Uterus (tissue), 4 donors: ENCODE measurements around the gene PTPRD. TPM values are rescaled to one million over a fixed set of nuclear protein-coding genes. Genes with fewer than 3 reads are reported as not detected.

Experiments used
- DNase-seq, 2 donors: peaks; one replicate each; pipeline ENCODE4 v3.0.0-alpha.2; 2019 to 2020
- H3K27ac ChIP-seq, 2 donors: fragments of 200-600 bp; sonication (generic); 1 replicate in 1 of 2; 2 replicates in 1 of 2; pipeline ENCODE4 v1.5.1; 2016 to 2018
- H3K27me3 ChIP-seq, 2 donors: fragments of 200-600 bp; sonication (generic); one replicate each; pipeline ENCODE4 v1.5.1; 2018 to 2019; ENCODE audit warnings: control low read depth in 1 of 2
- H3K36me3 ChIP-seq, 2 donors: fragments of 200-600 bp; sonication (generic); one replicate each; pipeline ENCODE4 v1.5.1; 2019; ENCODE audit warnings: control low read depth in 1 of 2
- H3K4me1 ChIP-seq, 2 donors: fragments of 200-600 bp; sonication (generic); one replicate each; pipeline ENCODE4 v1.5.1; 2018 to 2019; ENCODE audit warnings: control low read depth in 1 of 2
- H3K4me3 ChIP-seq, 2 donors: fragments of 200-600 bp; sonication (generic); 1 replicate in 1 of 2; 2 replicates in 1 of 2; pipeline ENCODE4 v1.5.1; 2018 to 2019; ENCODE audit warnings: mild to moderate bottlenecking in 1 of 2
- H3K9me3 ChIP-seq, 2 donors: fragments of 200-600 bp; sonication (generic); one replicate each; pipeline ENCODE4 v1.5.1; 2019; ENCODE audit warnings: control low read depth in 1 of 2
- CTCF ChIP-seq, 4 experiments: fragments of 200-600 bp in 2 of 4; fragments of 450-650 bp in 2 of 4; sonication (generic) in 2 of 4; IDR thresholded peaks; one replicate each; pipeline ENCODE4 v1.5.1; 2016 to 2019; ENCODE audit warnings: antibody characterized with exemption in 4 of 4, mild to moderate bottlenecking in 2 of 4, moderate library complexity in 1 of 4
- POLR2A ChIP-seq, 2 donors: fragments of 450-650 bp; IDR thresholded peaks; one replicate each; pipeline ENCODE4 v1.6.1; 2016; ENCODE audit warnings: antibody characterized with exemption in 2 of 2, mild to moderate bottlenecking in 1 of 2, moderate library complexity in 1 of 2
- intact Hi-C: fragments of 100-400 bp; cut with DNase I; formaldehyde crosslinking; loops from one replicate; pipeline ENCODE4 v1.15.1; 2023; ENCODE audit warnings: low total_unique reads
- total RNA-seq, 4 donors: library from RNA; depleted of rRNA in 3 of 4; stranded (reverse); fragments of >200 nt in 3 of 4; gene quantifications; one replicate each; pipeline versions ENCODE4 v1.1.0 to v1.2.4, GENCODE V29; 2014 to 2023
- donor health status: DM: yes; HTN: yes; CAD: no.

Gene PTPRD
- total RNA-seq, 4 donors from 2014 or later, result 1.2 to 136 (median 26.4) TPM

GRCh38 chr9:8958358-8958757 lies 1654.4 kb downstream of the PTPRD start:
- Histone ChIP-seq H3K36me3 (no peaks in the 10 kb centered on the region), H3K4me3 (no peak overlapping the region), H3K27me3 (no peaks in the 10 kb centered on the region), H3K9me3 (no peaks in the 10 kb centered on the region), H3K4me1 (no peaks in the 10 kb centered on the region), H3K27ac (no peak overlapping the region)
- intact Hi-C loops, result no loop called here
- no peak for DNase-seq
- no peak for TF ChIP-seq CTCF (IDR thresholded peaks at IDR 0.05)
- TF ChIP-seq POLR2A (IDR thresholded peaks at IDR 0.05), result no peak

GRCh38 chr9:8955315-8955714 lies 1657.5 kb downstream of the PTPRD start:
- Histone ChIP-seq H3K27ac (no peak overlapping the region), H3K4me3 (no peak overlapping the region), H3K27me3 (no peaks in the 10 kb centered on the region), H3K9me3 (no peaks in the 10 kb centered on the region), H3K4me1 (no peaks in the 10 kb centered on the region), H3K36me3 (no peaks in the 10 kb centered on the region)
- TF ChIP-seq POLR2A (IDR thresholded peaks at IDR 0.05), result no peak
- TF ChIP-seq CTCF (IDR thresholded peaks at IDR 0.05), result no peak
- no peak for DNase-seq
- intact Hi-C loops, result no loop called here

- Histone ChIP-seq H3K36me3 (no peaks in the 10 kb centered on the region), H3K9me3 (no peaks in the 10 kb centered on the region), H3K27me3 (no peaks in the 10 kb centered on the region), H3K27ac (no peak overlapping the region), H3K4me1 (no peaks in the 10 kb centered on the region), H3K4me3 (no peak overlapping the region)
- DNase-seq, result no peak
- TF ChIP-seq CTCF (IDR thresholded peaks at IDR 0.05) (no peak), POLR2A (IDR thresholded peaks at IDR 0.05) (no peak)
- intact Hi-C loops, result no loop called here
Measured at GRCh38 chr9:8946461-8946860, 1666.3 kb downstream of the PTPRD start.

GRCh38 chr9:8943392-8943791 lies 1669.4 kb downstream of the PTPRD start:
- Histone ChIP-seq H3K27ac (no peak overlapping the region), H3K4me3 (no peak overlapping the region), H3K4me1 (no peaks in the 10 kb centered on the region), H3K9me3 (no peaks in the 10 kb centered on the region), H3K36me3 (no peaks in the 10 kb centered on the region), H3K27me3 (no peaks in the 10 kb centered on the region)
- intact Hi-C loops, result no loop called here
- no peak for DNase-seq
- TF ChIP-seq POLR2A (IDR thresholded peaks at IDR 0.05), result no peak
- TF ChIP-seq CTCF (IDR thresholded peaks at IDR 0.05), result no peak

GRCh38 chr9:8940650-8941049 lies 1672.2 kb downstream of the PTPRD start:
- intact Hi-C loops, result no loop called here
- no peak overlapping the region for H3K4me3 ChIP-seq
- H3K9me3 ChIP-seq, result no peaks in the 10 kb centered on the region
- H3K27ac ChIP-seq, result no peak overlapping the region
- H3K4me1 ChIP-seq, result no peaks in the 10 kb centered on the region
- no peak for TF ChIP-seq CTCF (IDR thresholded peaks at IDR 0.05)
- TF ChIP-seq POLR2A (IDR thresholded peaks at IDR 0.05), result no peak
- no peaks in the 10 kb centered on the region for H3K27me3 ChIP-seq
- H3K36me3 ChIP-seq, result no peaks in the 10 kb centered on the region
- no peak for DNase-seq
